DMS 273 (cell line): ENCODE data around the gene ZNF174.

ENCODE experiments used
- DNase-seq: peaks from one replicate; lab custom pipeline; 2025; ENCODE audit not compliant: unreplicated experiment; lab: John Stamatoyannopoulos, UW

ZNF174 gene

GRCh38 chr16:3443108-3444031 lies 42.4 kb downstream of the ZNF174 start, which contains the start of the genes NAA60 and ZNF597:
Gene NAA60 (plus strand): TSS chr16:3443680. CDS start chr16:3476228, 32,548 bp downstream.
Gene ZNF597 (minus strand): TSS chr16:3443504. CDS start chr16:3443153, 351 bp downstream.
- peak; percentile 96 for DNase-seq

- DNase-seq: peak; percentile 76
These were observed 43.0 kb downstream of the ZNF174 start for GRCh38 chr16:3444032-3444388.

- DNase-seq: peak; percentile 25
These were observed 53.1 kb downstream of the ZNF174 start for GRCh38 chr16:3454093-3454492.

GRCh38 chr16:3454631-3455147 lies 53.7 kb downstream of the ZNF174 start:
- DNase-seq: no peak

GRCh38 chr16:3457434-3458252 lies 56.6 kb downstream of the ZNF174 start:
- peak; percentile 97 for DNase-seq

- DNase-seq: peak; percentile 45
These were observed 57.4 kb downstream of the ZNF174 start for GRCh38 chr16:3458278-3458851.

GRCh38 chr16:3458852-3459361 lies 57.9 kb downstream of the ZNF174 start:
- peak; percentile 51 for DNase-seq
